Fibroblast of lung (primary cell): ENCODE measurements around the gene COX6A1. TPM values are rescaled to one million over a fixed set of nuclear protein-coding genes. Genes with fewer than 3 reads are reported as not detected.
"Not testable (repeated sequence)": the region's sequence is repeated elsewhere in the genome, so short reads cannot be mapped to it uniquely, and the experiment has no call there.

Experiments
- DNase-seq, 2 donors: peaks; one replicate each; pipeline versions ENCODE4 v3.0.0 to v3.0.0-alpha.2; 2010; ENCODE audit warnings: low read depth in 2 of 2
- H2AFZ ChIP-seq: 2 replicates; pipeline ENCODE4 v1.5.1; 2012; ENCODE audit warnings: low read length, control low read depth, inconsistent platforms
- H3K27ac ChIP-seq: 2 replicates; pipeline ENCODE4 v1.5.1; 2011; ENCODE audit warnings: low read length, control low read depth; ENCODE audit not compliant: insufficient read depth
- H3K27me3 ChIP-seq: 2 replicates; pipeline ENCODE4 v1.5.1; 2011; ENCODE audit warnings: mild to moderate bottlenecking, low read length; ENCODE audit not compliant: control insufficient read depth, insufficient read depth
- H3K36me3 ChIP-seq: 2 replicates; pipeline ENCODE4 v1.5.1; 2011; ENCODE audit warnings: low read length; ENCODE audit not compliant: control insufficient read depth, insufficient read depth
- H3K4me1 ChIP-seq: 2 replicates; pipeline ENCODE4 v1.5.1; 2011; ENCODE audit warnings: low read length; ENCODE audit not compliant: control insufficient read depth, insufficient read depth; ENCODE audit errors: extremely low read depth
- H3K4me2 ChIP-seq: 2 replicates; pipeline ENCODE4 v1.5.1; 2011; ENCODE audit warnings: low read length, control low read depth; ENCODE audit not compliant: insufficient read depth; ENCODE audit errors: extremely low read depth
- H3K4me3 ChIP-seq, 4 experiments: fragments of 200-600 bp in 1 of 4; sonication (generic) in 1 of 4; replicated peaks in 1 of 4; 2 replicates each; pipeline ENCODE4 v1.5.1; 2011 to 2016; ENCODE audit warnings: low read length in 4 of 4, low read depth in 3 of 4, mild to moderate bottlenecking in 3 of 4, control low read depth in 2 of 4, inconsistent platforms in 1 of 4, mixed read lengths in 1 of 4; ENCODE audit not compliant: insufficient read depth in 1 of 4; ENCODE audit errors: control extremely low read depth in 1 of 4
- H3K79me2 ChIP-seq: 2 replicates; pipeline ENCODE4 v1.5.1; 2012; ENCODE audit warnings: mild to moderate bottlenecking, low read length, inconsistent platforms; ENCODE audit not compliant: control insufficient read depth, insufficient read depth
- H3K9ac ChIP-seq: 2 replicates; pipeline ENCODE4 v1.5.1; 2011; ENCODE audit warnings: mild to moderate bottlenecking, low read length, control low read depth; ENCODE audit not compliant: insufficient read depth
- H3K9me3 ChIP-seq: 2 replicates; pipeline ENCODE4 v1.5.1; 2012; ENCODE audit warnings: low read depth, low read length; ENCODE audit not compliant: control insufficient read depth, insufficient read depth
- H4K20me1 ChIP-seq: 2 replicates; pipeline ENCODE4 v1.5.1; 2011; ENCODE audit warnings: low read length; ENCODE audit not compliant: control insufficient read depth, insufficient read depth; ENCODE audit errors: extremely low read depth
- EZH2 ChIP-seq: IDR thresholded peaks from 2 replicates; pipeline ENCODE4 v1.5.1; 2012; ENCODE audit warnings: low read length, control low read depth, mild to moderate bottlenecking; ENCODE audit errors: missing control alignments
- polyA plus RNA-seq, 2 donors: library from polyadenylated mRNA; depleted of rRNA in 1 of 2; stranded (reverse) in 1 of 2; unstranded in 1 of 2; fragments of >200 nt; gene quantifications; 2 replicates each; pipeline ENCODE4 v1.2.1, GENCODE V29; 2011 to 2012; ENCODE audit warnings: missing spikeins in 1 of 2
- total RNA-seq: library from RNA; depleted of rRNA; stranded (reverse); fragments of >200 nt; gene quantifications from 2 replicates; pipeline ENCODE4 v1.2.1, GENCODE V29; 2014
- TF ChIP-seq, protein P1 (sequence below), 2 donors: IDR thresholded peaks in 1 of 2; conservative IDR thresholded peaks in 1 of 2; 1 replicate in 1 of 2; 2 replicates in 1 of 2; pipeline ENCODE4 v1.5.1; 2011 to 2012; ENCODE audit warnings: low read length in 2 of 2, control low read depth in 1 of 2, inconsistent platforms in 1 of 2, low read depth in 1 of 2, mild to moderate bottlenecking in 1 of 2

COX6A1 gene
- total and polyA plus RNA-seq, 2 donors (not counting 1 experiment from before 2014, with no cell fraction given), result 312 to 512 TPM

DNA sequence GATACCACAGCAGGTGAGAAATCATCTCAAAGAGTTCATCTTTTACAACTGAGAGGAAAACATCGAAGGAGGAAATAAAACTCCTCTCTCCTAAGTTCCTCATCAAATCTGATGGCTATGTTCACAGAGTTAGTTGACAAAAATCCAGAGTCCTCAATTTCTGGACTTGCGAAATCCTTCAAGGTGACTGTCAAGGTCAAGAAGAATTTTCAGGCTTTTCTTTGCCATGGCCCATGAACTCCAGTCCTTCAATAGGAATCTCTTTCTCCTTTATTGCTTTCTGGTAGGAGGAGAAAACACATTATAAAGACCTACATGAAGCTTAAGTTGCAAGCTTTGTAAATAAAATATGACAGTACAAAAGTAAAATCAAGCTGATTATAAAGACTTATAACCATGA, 6.8 kb downstream of the COX6A1 start:
- Histone ChIP-seq H3K4me3 (peak overlapping the region in 2 of 4 experiments; percentile 90 to 100), H3K79me2 (peaks cover 49% of the 10 kb centered on the region), H3K4me2 (peak overlapping the region; percentile 76), H4K20me1 (no peaks in the 10 kb centered on the region), H3K9me3 (no peaks in the 10 kb centered on the region), H3K27me3 (no peaks in the 10 kb centered on the region), H2AFZ (no peak overlapping the region), H3K9ac (no peak overlapping the region), H3K4me1 (peaks cover 3% of the 10 kb centered on the region), H3K27ac (no peak overlapping the region), H3K36me3 (peaks cover 4% of the 10 kb centered on the region)
- no peak for TF ChIP-seq EZH2
- TF ChIP-seq, protein P1, sequence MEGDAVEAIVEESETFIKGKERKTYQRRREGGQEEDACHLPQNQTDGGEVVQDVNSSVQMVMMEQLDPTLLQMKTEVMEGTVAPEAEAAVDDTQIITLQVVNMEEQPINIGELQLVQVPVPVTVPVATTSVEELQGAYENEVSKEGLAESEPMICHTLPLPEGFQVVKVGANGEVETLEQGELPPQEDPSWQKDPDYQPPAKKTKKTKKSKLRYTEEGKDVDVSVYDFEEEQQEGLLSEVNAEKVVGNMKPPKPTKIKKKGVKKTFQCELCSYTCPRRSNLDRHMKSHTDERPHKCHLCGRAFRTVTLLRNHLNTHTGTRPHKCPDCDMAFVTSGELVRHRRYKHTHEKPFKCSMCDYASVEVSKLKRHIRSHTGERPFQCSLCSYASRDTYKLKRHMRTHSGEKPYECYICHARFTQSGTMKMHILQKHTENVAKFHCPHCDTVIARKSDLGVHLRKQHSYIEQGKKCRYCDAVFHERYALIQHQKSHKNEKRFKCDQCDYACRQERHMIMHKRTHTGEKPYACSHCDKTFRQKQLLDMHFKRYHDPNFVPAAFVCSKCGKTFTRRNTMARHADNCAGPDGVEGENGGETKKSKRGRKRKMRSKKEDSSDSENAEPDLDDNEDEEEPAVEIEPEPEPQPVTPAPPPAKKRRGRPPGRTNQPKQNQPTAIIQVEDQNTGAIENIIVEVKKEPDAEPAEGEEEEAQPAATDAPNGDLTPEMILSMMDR (conservative IDR thresholded peaks at IDR 0.05 in 1 of 2, IDR thresholded peaks at IDR 0.05 in 1 of 2; ENCODE audit: low read depth in 1 of 2, low read length in 2 of 2), result no peak
- DNase-seq, result no peak

- TF ChIP-seq, protein P1 (conservative IDR thresholded peaks at IDR 0.05 in 1 of 2, IDR thresholded peaks at IDR 0.05 in 1 of 2; ENCODE audit: low read depth in 1 of 2, low read length in 2 of 2), result no peak
- peak within 1 kb of the TSS; percentile 81 to 100 (median 94) for H3K4me3 ChIP-seq
- H2AFZ ChIP-seq, result peak within 1 kb of the TSS; percentile 95
- H3K27ac ChIP-seq, result peak within 1 kb of the TSS; percentile 93
- peaks cover 45% of the 10 kb centered on the region for H3K79me2 ChIP-seq
- H4K20me1 ChIP-seq, result no peaks in the 10 kb centered on the region
- H3K9ac ChIP-seq, result peak within 1 kb of the TSS; percentile 93
- DNase-seq, result peak; percentile 72
- peak within 1 kb of the TSS; percentile 94 for H3K4me2 ChIP-seq
- H3K4me1 ChIP-seq, result peaks cover 3% of the 10 kb centered on the region
- no peaks in the 10 kb centered on the region for H3K9me3 ChIP-seq
- peaks cover 3% of the 10 kb centered on the region for H3K36me3 ChIP-seq
- H3K27me3 ChIP-seq, result no peaks in the 10 kb centered on the region
These were observed 8.3 kb downstream of the COX6A1 start, which contains the start of the genes GATC and TRIAP1 for GRCh38 chr12:120445911-120446843. Gene GATC (plus strand): TSS chr12:120446444. CDS start chr12:120446481, 37 bp downstream. Gene TRIAP1 (minus strand): TSS chr12:120446384. CDS start chr12:120446372, 12 bp downstream.

DNA sequence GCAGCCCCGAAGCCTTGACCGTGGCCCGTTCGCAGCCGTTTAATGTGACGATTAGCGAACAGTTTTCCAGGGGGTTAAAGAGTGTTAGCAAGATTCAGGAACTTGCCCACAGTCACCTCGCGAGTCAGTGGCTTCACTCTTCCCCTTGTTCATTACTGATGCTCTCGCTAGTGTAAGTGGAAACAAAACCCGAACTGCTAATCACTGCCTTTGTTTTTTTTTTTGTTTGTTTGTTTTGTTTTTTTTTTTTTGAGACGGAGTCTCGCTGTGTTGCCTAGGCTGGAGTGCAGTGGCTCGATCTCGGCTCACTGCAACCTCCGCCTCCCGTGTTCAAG, 8.9 kb downstream of the COX6A1 start:
- Histone ChIP-seq H3K27ac (peak overlapping the region; percentile 93), H2AFZ (peak overlapping the region; percentile 95), H3K4me2 (peak overlapping the region; percentile 94), H3K79me2 (peaks cover 45% of the 10 kb centered on the region), H3K9ac (peak overlapping the region; percentile 93), H3K4me3 (peak overlapping the region; percentile 81 to 100 (median 94))
- not testable (repeated sequence) for H3K36me3 ChIP-seq, H4K20me1 ChIP-seq, H3K27me3 ChIP-seq, DNase-seq, H3K9me3 ChIP-seq, H3K4me1 ChIP-seq
